PFSK-1 (cell line): ENCODE data around the gene NXPH3.

Source experiments
- FOXP2 ChIP-seq: optimal IDR thresholded peaks from 2 replicates; pipeline ENCODE3; 2011; ENCODE audit warnings: borderline replicate concordance, control low read depth, inconsistent platforms; ENCODE audit not compliant: insufficient read depth; ENCODE audit errors: extremely low read length, extremely low read depth
- POLR2AphosphoS5 ChIP-seq: IDR thresholded peaks from 2 replicates; pipeline ENCODE4 v1.6.1; 2012; ENCODE audit warnings: low read depth, mild to moderate bottlenecking, control low read depth, low read length, moderate library complexity
- SIN3A ChIP-seq: IDR thresholded peaks from 2 replicates; pipeline ENCODE4 v1.6.1; 2012; ENCODE audit warnings: mild to moderate bottlenecking, low read length, moderate library complexity, borderline replicate concordance; ENCODE audit not compliant: insufficient read depth
- TAF1 ChIP-seq: IDR thresholded peaks from 2 replicates; pipeline ENCODE4 v1.6.1; 2012; ENCODE audit warnings: low read length, control low read depth, borderline replicate concordance; ENCODE audit not compliant: insufficient read depth
- TF ChIP-seq, protein P1 (sequence below), 2 experiments: IDR thresholded peaks; 2 replicates each; pipeline versions ENCODE4 v1.6.1 to v1.8.0; 2011 to 2012; ENCODE audit warnings: low read depth in 2 of 2, low read length in 2 of 2, control low read depth in 1 of 2, inconsistent platforms in 1 of 2, mild to moderate bottlenecking in 1 of 2, moderate library complexity in 1 of 2; ENCODE audit not compliant: insufficient read depth in 1 of 2

NXPH3 gene

DNA sequence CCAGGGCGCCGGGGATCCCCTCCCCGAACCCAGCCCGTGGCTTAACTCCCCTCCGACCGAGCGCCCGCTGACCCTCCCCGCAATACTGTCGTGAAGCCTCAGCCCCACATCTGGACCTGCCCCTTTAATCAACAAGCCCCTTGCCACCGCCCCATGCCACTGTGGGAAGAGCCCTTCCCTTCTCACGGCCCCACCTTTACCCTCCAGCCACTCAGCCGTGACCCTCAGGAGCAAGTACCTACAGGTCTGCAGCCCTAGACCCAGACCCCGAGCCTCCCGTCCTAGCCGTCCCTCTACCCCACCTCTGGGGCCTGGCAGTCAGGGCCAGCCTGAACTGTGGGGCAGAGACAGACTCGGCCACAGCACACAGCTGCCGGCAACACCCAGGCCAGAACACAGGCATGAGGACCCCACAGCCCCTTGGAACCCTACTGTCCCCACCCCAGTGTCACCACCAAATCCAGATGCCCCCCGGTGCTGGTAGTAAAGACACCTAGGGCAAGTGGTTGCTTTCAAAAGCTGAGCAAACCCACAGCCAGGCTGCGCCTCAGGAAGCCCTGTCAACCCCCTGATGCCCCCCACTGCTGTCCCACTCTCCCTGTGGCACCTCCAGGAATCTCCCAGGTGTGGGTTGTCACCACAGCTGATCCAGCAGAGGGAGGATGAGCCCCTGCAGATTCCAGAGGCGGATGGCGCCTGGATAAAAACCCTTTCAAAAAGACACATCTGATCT lies 1.4 kb downstream of the NXPH3 start:
- TF ChIP-seq, protein P1, sequence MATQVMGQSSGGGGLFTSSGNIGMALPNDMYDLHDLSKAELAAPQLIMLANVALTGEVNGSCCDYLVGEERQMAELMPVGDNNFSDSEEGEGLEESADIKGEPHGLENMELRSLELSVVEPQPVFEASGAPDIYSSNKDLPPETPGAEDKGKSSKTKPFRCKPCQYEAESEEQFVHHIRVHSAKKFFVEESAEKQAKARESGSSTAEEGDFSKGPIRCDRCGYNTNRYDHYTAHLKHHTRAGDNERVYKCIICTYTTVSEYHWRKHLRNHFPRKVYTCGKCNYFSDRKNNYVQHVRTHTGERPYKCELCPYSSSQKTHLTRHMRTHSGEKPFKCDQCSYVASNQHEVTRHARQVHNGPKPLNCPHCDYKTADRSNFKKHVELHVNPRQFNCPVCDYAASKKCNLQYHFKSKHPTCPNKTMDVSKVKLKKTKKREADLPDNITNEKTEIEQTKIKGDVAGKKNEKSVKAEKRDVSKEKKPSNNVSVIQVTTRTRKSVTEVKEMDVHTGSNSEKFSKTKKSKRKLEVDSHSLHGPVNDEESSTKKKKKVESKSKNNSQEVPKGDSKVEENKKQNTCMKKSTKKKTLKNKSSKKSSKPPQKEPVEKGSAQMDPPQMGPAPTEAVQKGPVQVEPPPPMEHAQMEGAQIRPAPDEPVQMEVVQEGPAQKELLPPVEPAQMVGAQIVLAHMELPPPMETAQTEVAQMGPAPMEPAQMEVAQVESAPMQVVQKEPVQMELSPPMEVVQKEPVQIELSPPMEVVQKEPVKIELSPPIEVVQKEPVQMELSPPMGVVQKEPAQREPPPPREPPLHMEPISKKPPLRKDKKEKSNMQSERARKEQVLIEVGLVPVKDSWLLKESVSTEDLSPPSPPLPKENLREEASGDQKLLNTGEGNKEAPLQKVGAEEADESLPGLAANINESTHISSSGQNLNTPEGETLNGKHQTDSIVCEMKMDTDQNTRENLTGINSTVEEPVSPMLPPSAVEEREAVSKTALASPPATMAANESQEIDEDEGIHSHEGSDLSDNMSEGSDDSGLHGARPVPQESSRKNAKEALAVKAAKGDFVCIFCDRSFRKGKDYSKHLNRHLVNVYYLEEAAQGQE (IDR thresholded peaks at IDR 0.05; ENCODE audit: insufficient read depth in 1 of 2, low read depth in 2 of 2, low read length in 2 of 2): no peak
- no peak for TF ChIP-seq SIN3A

DNA sequence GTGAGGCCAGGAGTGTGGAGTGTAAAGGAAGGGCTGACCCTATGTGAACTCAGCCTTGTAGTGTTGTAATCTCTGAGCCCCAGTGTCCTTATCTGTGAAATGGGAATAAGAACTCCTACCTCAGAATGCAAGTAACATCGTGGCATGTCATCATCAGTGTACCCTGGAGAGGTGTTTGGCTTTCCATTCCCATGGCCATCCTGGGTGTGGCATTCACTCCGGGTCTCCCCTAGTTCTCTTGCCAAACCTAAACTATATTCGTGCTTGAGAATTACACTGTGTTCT lies 1.9 kb downstream of the NXPH3 start:
- no peak for TF ChIP-seq SIN3A
- TF ChIP-seq POLR2AphosphoS5: no peak
- TF ChIP-seq, protein P1 (IDR thresholded peaks at IDR 0.05; ENCODE audit: insufficient read depth in 1 of 2, low read depth in 2 of 2, low read length in 2 of 2): no peak
- no peak for TF ChIP-seq FOXP2
- no peak for TF ChIP-seq TAF1

- TF ChIP-seq FOXP2 (no peak), POLR2AphosphoS5 (no peak), TAF1 (no peak), SIN3A (no peak)
- TF ChIP-seq, protein P1 (IDR thresholded peaks at IDR 0.05; ENCODE audit: insufficient read depth in 1 of 2, low read depth in 2 of 2, low read length in 2 of 2): no peak
Measured at GRCh38 chr17:49577963-49578362, 2.3 kb downstream of the NXPH3 start.

GRCh38 chr17:49578414-49578813 lies 2.7 kb downstream of the NXPH3 start:
- TF ChIP-seq, protein P1 (IDR thresholded peaks at IDR 0.05; ENCODE audit: insufficient read depth in 1 of 2, low read depth in 2 of 2, low read length in 2 of 2): no peak
- TF ChIP-seq SIN3A: no peak
- no peak for TF ChIP-seq POLR2AphosphoS5
- no peak for TF ChIP-seq TAF1
- TF ChIP-seq FOXP2: no peak

GRCh38 chr17:49578952-49579500 lies 3.4 kb downstream of the NXPH3 start:
- TF ChIP-seq FOXP2: no peak
- TF ChIP-seq POLR2AphosphoS5: no peak
- TF ChIP-seq TAF1: no peak
- TF ChIP-seq, protein P1 (IDR thresholded peaks at IDR 0.05; ENCODE audit: insufficient read depth in 1 of 2, low read depth in 2 of 2, low read length in 2 of 2): no peak
- TF ChIP-seq SIN3A: no peak
